K562 (cell line): ENCODE measurements around the gene SENP8. TPM values are rescaled to one million over a fixed set of nuclear protein-coding genes. Genes with fewer than 3 reads are reported as not detected.

Experiments
- ATAC-seq: fragments of 200-7000 bp; cut with Tn5 transposase; 3 replicates; pipeline ENCODE4 v1.9.1; 2020; ENCODE audit warnings: moderate library complexity
- BruUV-seq: library from RNA; stranded (reverse); fragments of 400-500 nt; replicated peaks from 2 replicates; lab custom pipeline; 2021; lab: Mats Ljungman, UMichigan
- CTCF ChIA-PET: fragments of 300-600 bp; formaldehyde crosslinking; extraction: SDS; loops from one replicate; lab custom pipeline; 2021; ENCODE audit warnings: low intra/inter-chr PET ratio; lab: Yijun Ruan, JAX
- POLR2A ChIA-PET: fragments of 300-600, 350-650 bp; sonication (Branson Sonifier 250); formaldehyde crosslinking; extraction: SDS; loops from one replicate; lab custom pipeline; 2021; ENCODE audit warnings: antibody characterized with exemption, inconsistent platforms; lab: Yijun Ruan, JAX
- DNase-seq, 4 experiments: peaks; one replicate each; pipeline versions ENCODE4 v3.0.0 to v3.0.0-alpha.2; 2011 to 2018; ENCODE audit warnings: low spot score in 3 of 4, mixed read lengths in 3 of 4; ENCODE audit errors: extremely low read depth in 1 of 4
- FAIRE-seq: peaks from 2 replicates; lab custom pipeline; 2011; peaks lifted over from hg19 to GRCh38; lab: Jason Lieb, UNC
- H2AFZ ChIP-seq: 2 replicates; pipeline ENCODE4 v1.6.0; 2011; ENCODE audit warnings: low read depth, low read length, control low read depth, inconsistent platforms
- H3K27ac ChIP-seq: fragments of 200-600 bp; 3 replicates; pipeline ENCODE4 v1.8.0; 2011; ENCODE audit warnings: low read depth, mild to moderate bottlenecking, control low read depth, inconsistent platforms, low read length, moderate library complexity, mixed read lengths; ENCODE audit errors: extremely low read depth
- H3K27me3 ChIP-seq, 2 experiments: fragments of 300-600 bp in 1 of 2; 2 replicates in 1 of 2; 3 replicates in 1 of 2; pipeline versions ENCODE4 v1.6.0 to v1.8.0; 2011; ENCODE audit warnings: inconsistent platforms in 2 of 2, low read length in 2 of 2, mild to moderate bottlenecking in 1 of 2, mixed read lengths in 1 of 2, moderate library complexity in 1 of 2; ENCODE audit not compliant: control insufficient read depth in 2 of 2, insufficient read depth in 2 of 2
- H3K36me3 ChIP-seq: fragments of 300-600 bp; 3 replicates; pipeline ENCODE4 v1.8.0; 2011; ENCODE audit warnings: mild to moderate bottlenecking, low read length, inconsistent platforms; ENCODE audit not compliant: control insufficient read depth, insufficient read depth
- H3K4me1 ChIP-seq, 2 experiments: fragments of 200-600 bp in 1 of 2; replicated peaks in 1 of 2; 2 replicates in 1 of 2; 3 replicates in 1 of 2; pipeline versions ENCODE4 v1.5.1 to v1.8.0; 2011; ENCODE audit warnings: inconsistent platforms in 2 of 2, low read length in 2 of 2, mild to moderate bottlenecking in 1 of 2, mixed read lengths in 1 of 2, moderate library complexity in 1 of 2; ENCODE audit not compliant: control insufficient read depth in 2 of 2, insufficient read depth in 2 of 2
- H3K4me2 ChIP-seq: 2 replicates; pipeline ENCODE4 v1.6.1; 2011; ENCODE audit warnings: low read length, control low read depth, inconsistent platforms, mixed read lengths; ENCODE audit not compliant: insufficient read depth
- H3K4me3 ChIP-seq: fragments of 200-600 bp; sonication (generic), shearing (Covaris generic); 2 replicates; pipeline ENCODE4 v1.5.1; 2016; ENCODE audit warnings: control low read depth, inconsistent platforms
- H3K79me2 ChIP-seq: fragments of 200-600 bp; 3 replicates; pipeline ENCODE4 v1.8.0; 2011; ENCODE audit warnings: low read length, inconsistent platforms; ENCODE audit not compliant: control insufficient read depth, insufficient read depth
- H3K9ac ChIP-seq, 2 experiments: 2 replicates each; pipeline versions ENCODE4 v1.6.0 to v1.6.1; 2011; ENCODE audit warnings: low read depth in 2 of 2, low read length in 2 of 2, control low read depth in 1 of 2, inconsistent platforms in 1 of 2, mild to moderate bottlenecking in 1 of 2, mixed read lengths in 1 of 2; ENCODE audit not compliant: insufficient read depth in 1 of 2
- H3K9me1 ChIP-seq: one replicate; pipeline ENCODE4 v1.6.0; 2011; ENCODE audit warnings: inconsistent platforms, mild to moderate bottlenecking, low read length, moderate library complexity; ENCODE audit not compliant: control insufficient read depth, insufficient read depth
- H3K9me3 ChIP-seq: replicated peaks from 2 replicates; pipeline ENCODE4 v1.5.1; 2011; ENCODE audit warnings: low read depth, low read length, inconsistent platforms; ENCODE audit not compliant: control insufficient read depth, insufficient read depth
- H4K20me1 ChIP-seq: replicated peaks from 2 replicates; pipeline ENCODE4 v1.6.1; 2011; ENCODE audit warnings: low read length, inconsistent platforms, mixed read lengths; ENCODE audit not compliant: control insufficient read depth, insufficient read depth
- CC2D1A ChIP-seq: fragments of 450-650 bp; IDR thresholded peaks from 2 replicates; pipeline ENCODE4 v1.6.1; 2017; ENCODE audit warnings: mild to moderate bottlenecking
- GATAD2B ChIP-seq: fragments of 450-650 bp; IDR thresholded peaks from 2 replicates; pipeline ENCODE4 v1.6.1; 2017; ENCODE audit warnings: mild to moderate bottlenecking, borderline replicate concordance
- MECOM ChIP-seq: fragments of 250-450 bp; sonication (Bioruptor Pico); IDR thresholded peaks from 2 replicates; pipeline ENCODE4 v1.8.0; 2022; ENCODE audit warnings: inconsistent platforms
- NELFE ChIP-seq: IDR thresholded peaks from 2 replicates; pipeline ENCODE4 v1.6.1; 2011; ENCODE audit warnings: mild to moderate bottlenecking; ENCODE audit not compliant: insufficient read depth, insufficient read length
- NFE2L1 ChIP-seq: fragments of 450-650 bp; IDR thresholded peaks from 2 replicates; pipeline ENCODE4 v1.6.1; 2016; ENCODE audit warnings: missing genetic modification characterization, low read depth, mild to moderate bottlenecking, missing compliant biosample characterization, moderate library complexity, borderline replicate concordance
- NR3C1 ChIP-seq: sonication (generic); formaldehyde crosslinking; IDR thresholded peaks from 2 replicates; pipeline ENCODE4 v1.8.1; 2022; ENCODE audit warnings: missing genetic modification reagents
- SMAD3 ChIP-seq: fragments of 450-650 bp; formaldehyde crosslinking; conservative IDR thresholded peaks from 2 replicates; pipeline ENCODE4 v1.4.0; 2020; ENCODE audit warnings: mild to moderate bottlenecking
- SREBF1 ChIP-seq: fragments of 150-350 bp; IDR thresholded peaks from 2 replicates; pipeline ENCODE4 v1.6.1; 2014; ENCODE audit warnings: antibody characterized with exemption, low read depth, low read length, borderline replicate concordance
- YBX1 ChIP-seq: fragments of 450-650 bp; IDR thresholded peaks from 2 replicates; pipeline ENCODE4 v1.7.1; 2016; ENCODE audit warnings: mild to moderate bottlenecking
- ZNF134 ChIP-seq: fragments of 250-450 bp; sonication (Bioruptor Pico); conservative IDR thresholded peaks from 2 replicates; pipeline ENCODE4 v1.4.0; 2020
- ZNF311 ChIP-seq: fragments of 250-450 bp; sonication (Bioruptor Pico); IDR thresholded peaks from 2 replicates; pipeline ENCODE4 v1.4.0; 2020; ENCODE audit warnings: mild to moderate bottlenecking, moderate library complexity
- WGBS: fragments of 100-300 bp; shearing (Covaris generic); methylation state at CpG from one replicate; pipeline ENCODE4 v1.1.6; 2016; ENCODE audit warnings: low coverage, mixed read lengths; ENCODE audit not compliant: insufficient coverage; ENCODE audit errors: missing lambda C conversion rate; 5-methylcytosine and 5-hydroxymethylcytosine counted together
- in situ Hi-C: fragments of 300-500 bp; cut with MboI; formaldehyde crosslinking; loops from 4 replicates; pipeline ENCODE4 v1.15.0; 2018; ENCODE audit warnings: inconsistent platforms, mixed read lengths
- intact Hi-C: fragments of 100-400 bp; cut with micrococcal nuclease; formaldehyde crosslinking; loops from 2 replicates; pipeline ENCODE4 v1.14.2; 2022
- polyA plus RNA-seq, 8 experiments: library from polyadenylated mRNA; depleted of rRNA in 4 of 8; stranded (reverse) in 5 of 8; unstranded in 3 of 8; fragments of >200 nt; fragmentation: Nextera tagmentation in 2 of 8; fragmentation: Illumina TruSeq in 1 of 8; extraction: Ambion mirVana in 2 of 8; extraction: Trizol in 1 of 8; gene quantifications; 2 replicates each; pipeline versions ENCODE4 v1.2.1 to v1.2.3, GENCODE V29; 2011 to 2014; ENCODE audit warnings: inconsistent platforms in 1 of 8, missing spikeins in 1 of 8
- total RNA-seq, 7 experiments: library from RNA; depleted of rRNA in 6 of 7; stranded (reverse); fragments of >200 nt in 6 of 7; fragmentation: Illumina TruSeq in 2 of 7; extraction: Trizol in 2 of 7; gene quantifications; 2 replicates each; pipeline versions ENCODE4 v1.2.1 to v1.2.3, GENCODE V29; 2011 to 2021; ENCODE audit warnings: low replicate concordance in 1 of 7

The SENP8 gene
- total and polyA plus RNA-seq, 9 of the 15 experiments (the other 6 are each of a cell fraction or from before 2014, with no cell fraction given), result 1.4 to 5.4 (median 2.4) TPM

DNA sequence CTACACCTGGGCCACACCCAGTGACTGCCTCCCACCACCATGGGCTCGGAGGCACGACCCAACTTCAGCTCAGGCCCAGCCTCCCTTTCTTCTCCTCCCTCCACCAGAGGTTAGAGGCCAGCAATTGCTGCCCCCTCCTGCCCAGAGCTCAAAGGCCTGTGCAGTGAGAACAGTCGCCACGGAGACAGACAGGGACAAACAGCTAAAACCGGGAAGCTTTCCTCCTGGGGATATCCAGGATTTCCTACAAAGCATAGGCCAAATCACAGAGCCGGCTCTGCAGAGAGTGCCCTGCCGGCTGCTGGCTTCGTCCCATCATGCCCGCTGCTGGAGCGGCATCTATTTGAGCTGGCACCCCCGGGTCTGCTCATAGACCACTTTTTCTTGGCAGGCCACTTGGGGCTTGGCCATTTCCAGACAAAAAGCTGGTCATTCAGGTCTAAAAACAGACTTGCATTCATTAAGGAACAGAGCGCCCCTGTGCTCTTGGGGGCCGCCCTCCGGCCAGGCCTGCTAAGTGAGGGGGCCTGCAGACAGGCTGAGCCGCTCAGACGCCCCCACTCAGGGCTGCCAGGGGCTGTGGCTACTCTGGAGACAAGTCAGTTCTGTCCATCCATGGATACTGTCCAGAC is 61.9 kb downstream of the SENP8 start:
- Histone ChIP-seq H3K27me3 (peaks cover 51 to 75% of the 10 kb centered on the region in 2 experiments), H4K20me1 (peaks cover 9% of the 10 kb centered on the region; the same call in 1 of the 2 replicates), H3K9me1 (no peaks in the 10 kb centered on the region), H3K4me2 (no peak overlapping the region), H3K36me3 (no peaks in the 10 kb centered on the region), H3K4me3 (no peak overlapping the region), H3K79me2 (no peaks in the 10 kb centered on the region), H3K27ac (no peak overlapping the region), H3K9me3 (no peaks in the 10 kb centered on the region), H3K4me1 (peaks cover 0 to 7% of the 10 kb centered on the region in 2 experiments; a peak in 2 of 5 replicates), H2AFZ (no peak overlapping the region), H3K9ac (no peak overlapping the region)
- POLR2A ChIA-PET, result interaction anchor here (0.6 to 1.1 kb wide), 3 partner anchors 12 to 706 kb away, joined by 3 to 4 read pairs (median 4); no protein-coding TSS in a partner anchor
- no TSS peak for BruUV-seq
- in situ Hi-C loops, result no loop called here
- CTCF ChIA-PET, result no interaction called here
- TF ChIP-seq SREBF1, result no peak
- TF ChIP-seq ZNF311 (CRISPR knock-in tag), result no peak
- TF ChIP-seq ZNF134, result no peak
- TF ChIP-seq NELFE, result no peak
- no peak for TF ChIP-seq CC2D1A
- no peak for TF ChIP-seq NR3C1 (CRISPR knock-in tag)
- no peak for TF ChIP-seq NFE2L1 (tag)
- TF ChIP-seq GATAD2B, result no peak
- no peak for TF ChIP-seq YBX1
- no peak for TF ChIP-seq MECOM
- TF ChIP-seq SMAD3 (CRISPR knock-in tag), result no peak
- intact Hi-C loops, result no loop called here
- ATAC-seq, result no peak
- FAIRE-seq, result no peak
- 2% methylated on average over 15 of the region's 16 CpGs for WGBS
- DNase-seq, result no peak
